T47D (cell line): ENCODE data around the gene CAMSAP1.
"Not testable (repeated sequence)": the region's sequence is repeated elsewhere in the genome, so short reads cannot be mapped to it uniquely, and the experiment has no call there.

Experiments used
- DNase-seq, 2 experiments: peaks; one replicate each; pipeline versions ENCODE4 v3.0.0 to v3.0.0-alpha.2; 2011 to 2012; ENCODE audit warnings: low read depth in 1 of 2, low spot score in 1 of 2
- JUND ChIP-seq: IDR thresholded peaks from 2 replicates; pipeline ENCODE4 v1.6.1; 2012; ENCODE audit warnings: low read depth
- in situ Hi-C: cut with HindIII; loops from 2 replicates; pipeline ENCODE4 v1.10.0; 2016; ENCODE audit warnings: low sequenced_read_pairs, low pct_unique_long_range_greater_than_20kb

CAMSAP1 gene

GRCh38 chr9:135893104-135893503, 14.2 kb downstream of the CAMSAP1 start:
- no peak for TF ChIP-seq JUND
- no peak for DNase-seq
- in situ Hi-C loops, result no loop called here

- in situ Hi-C loops, DNase-seq: not testable (repeated sequence)
These were observed 15.0 kb downstream of the CAMSAP1 start for GRCh38 chr9:135892327-135892726.

- in situ Hi-C loops, result no loop called here
- no peak for DNase-seq
- no peak for TF ChIP-seq JUND
These were observed 16.2 kb downstream of the CAMSAP1 start for GRCh38 chr9:135891027-135891631.

GRCh38 chr9:135890190-135891026, 16.9 kb downstream of the CAMSAP1 start:
- in situ Hi-C loops, result no loop called here
- peak; percentile 84 for DNase-seq
- TF ChIP-seq JUND, result no peak

GRCh38 chr9:135889564-135890189, 17.7 kb downstream of the CAMSAP1 start:
- no peak for TF ChIP-seq JUND
- no peak for DNase-seq
- in situ Hi-C loops, result no loop called here

GRCh38 chr9:135888766-135889394, 18.5 kb downstream of the CAMSAP1 start:
- in situ Hi-C loops, result no loop called here
- no peak for TF ChIP-seq JUND
- DNase-seq, result no peak

- TF ChIP-seq JUND, result no peak
These were observed 19.1 kb downstream of the CAMSAP1 start for GRCh38 chr9:135888126-135888765.

GRCh38 chr9:135887585-135888050, 19.7 kb downstream of the CAMSAP1 start:
- no peak for DNase-seq
- no peak for TF ChIP-seq JUND
- in situ Hi-C loops, result no loop called here

More at GRCh38 chr9:135888126-135888765, 19.1 kb downstream of the CAMSAP1 start:
- in situ Hi-C loops, result no loop called here
- DNase-seq, result no peak

GRCh38 chr9:135887021-135887507, 20.3 kb downstream of the CAMSAP1 start:
- in situ Hi-C loops, result no loop called here
- DNase-seq, result no peak
- no peak for TF ChIP-seq JUND

GRCh38 chr9:135886147-135886981, 21.0 kb downstream of the CAMSAP1 start:
- in situ Hi-C loops, result no loop called here
- TF ChIP-seq JUND, result no peak
- no peak for DNase-seq

GRCh38 chr9:135885100-135885853, 22.1 kb downstream of the CAMSAP1 start:
- TF ChIP-seq JUND, result no peak
- in situ Hi-C loops, result no loop called here
- no peak for DNase-seq
